Breast epithelium (tissue), 4 donors: ENCODE data around the gene HBB. TPM values are rescaled to one million over a fixed set of nuclear protein-coding genes. Genes with fewer than 3 reads are reported as not detected.

Experiments used
- DNase-seq, 2 donors: peaks; one replicate each; pipeline ENCODE4 v3.0.0-alpha.2; 2019; ENCODE audit warnings: low spot score in 2 of 2
- H3K27ac ChIP-seq, 2 donors: fragments of 200-600 bp; sonication (generic) in 1 of 2; one replicate each; pipeline ENCODE4 v1.5.1; 2016 to 2019; ENCODE audit warnings: mild to moderate bottlenecking in 1 of 2
- H3K27me3 ChIP-seq, 2 donors: fragments of 200-600 bp; sonication (generic) in 1 of 2; one replicate each; pipeline versions ENCODE4 v1.5.1 to v1.6.0; 2017 to 2019; ENCODE audit warnings: control low read depth in 1 of 2, mild to moderate bottlenecking in 1 of 2
- H3K36me3 ChIP-seq: fragments of 200-600 bp; one replicate; pipeline ENCODE4 v1.5.1; 2019
- H3K4me1 ChIP-seq, 2 donors: fragments of 200-600 bp; sonication (generic); one replicate each; pipeline ENCODE4 v1.5.1; 2016 to 2019; ENCODE audit warnings: control low read depth in 1 of 2
- H3K4me3 ChIP-seq, 3 donors: fragments of 200-600 bp; sonication (generic); 1 replicate in 2 of 3; 2 replicates in 1 of 3; pipeline ENCODE4 v1.5.1; 2016 to 2019; ENCODE audit warnings: mild to moderate bottlenecking in 3 of 3, moderate library complexity in 2 of 3
- H3K9me3 ChIP-seq, 2 donors: fragments of 200-600 bp; sonication (generic) in 1 of 2; one replicate each; pipeline ENCODE4 v1.5.1; 2016 to 2019; ENCODE audit warnings: control low read depth in 1 of 2
- POLR2A ChIP-seq: fragments of 450-650 bp; IDR thresholded peaks from one replicate; pipeline ENCODE4 v1.6.1; 2016; ENCODE audit warnings: antibody characterized with exemption, mild to moderate bottlenecking, moderate library complexity
- POLR2AphosphoS5 ChIP-seq, 3 donors: sonication (generic); formaldehyde crosslinking; IDR thresholded peaks; one replicate each; pipeline ENCODE4 v1.6.1; 2017; ENCODE audit warnings: antibody characterized with exemption in 3 of 3
- intact Hi-C: fragments of 100-400 bp; cut with DNase I; formaldehyde crosslinking; loops from one replicate; pipeline ENCODE4 v1.15.1; 2023; ENCODE audit warnings: low total_unique reads
- total RNA-seq, 3 donors: library from RNA; depleted of rRNA; stranded (reverse); fragments of >200 nt; gene quantifications; one replicate each; pipeline ENCODE4 v1.1.0, GENCODE V29; 2016
- TF ChIP-seq, protein P1 (sequence below), 3 donors: fragments of 450-650 bp; IDR thresholded peaks; one replicate each; pipeline ENCODE4 v1.5.1; 2016 to 2017; ENCODE audit warnings: antibody characterized with exemption in 3 of 3, mild to moderate bottlenecking in 3 of 3, moderate library complexity in 3 of 3

Gene HBB
- total RNA-seq, 3 donors from 2014 or later, result 71.8 to 334 (median 143) TPM

DNA sequence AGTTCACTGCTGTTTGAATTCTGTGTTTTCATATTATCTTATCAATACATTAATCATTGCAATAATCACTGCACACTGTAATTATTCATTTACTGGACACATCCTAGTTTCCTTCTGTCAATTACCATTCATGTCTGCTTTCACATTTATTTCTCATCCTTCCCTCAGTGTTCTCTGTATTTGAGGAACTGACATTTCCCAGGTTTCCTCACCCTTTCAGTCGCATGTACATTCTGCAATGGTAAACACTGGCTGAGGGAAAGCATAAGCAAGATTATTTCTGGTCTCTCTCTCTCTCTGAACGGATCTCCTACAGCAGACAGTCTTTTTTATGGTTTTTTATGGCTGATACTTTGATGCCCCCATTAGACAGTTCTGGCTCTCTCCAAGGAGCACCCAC is 11.6 kb upstream of the HBB start:
- Histone ChIP-seq H3K4me3 (no peak overlapping the region), H3K36me3 (no peaks in the 10 kb centered on the region), H3K4me1 (no peaks in the 10 kb centered on the region), H3K9me3 (no peaks in the 10 kb centered on the region), H3K27me3 (no peaks in the 10 kb centered on the region), H3K27ac (no peak overlapping the region)
- TF ChIP-seq, protein P1, sequence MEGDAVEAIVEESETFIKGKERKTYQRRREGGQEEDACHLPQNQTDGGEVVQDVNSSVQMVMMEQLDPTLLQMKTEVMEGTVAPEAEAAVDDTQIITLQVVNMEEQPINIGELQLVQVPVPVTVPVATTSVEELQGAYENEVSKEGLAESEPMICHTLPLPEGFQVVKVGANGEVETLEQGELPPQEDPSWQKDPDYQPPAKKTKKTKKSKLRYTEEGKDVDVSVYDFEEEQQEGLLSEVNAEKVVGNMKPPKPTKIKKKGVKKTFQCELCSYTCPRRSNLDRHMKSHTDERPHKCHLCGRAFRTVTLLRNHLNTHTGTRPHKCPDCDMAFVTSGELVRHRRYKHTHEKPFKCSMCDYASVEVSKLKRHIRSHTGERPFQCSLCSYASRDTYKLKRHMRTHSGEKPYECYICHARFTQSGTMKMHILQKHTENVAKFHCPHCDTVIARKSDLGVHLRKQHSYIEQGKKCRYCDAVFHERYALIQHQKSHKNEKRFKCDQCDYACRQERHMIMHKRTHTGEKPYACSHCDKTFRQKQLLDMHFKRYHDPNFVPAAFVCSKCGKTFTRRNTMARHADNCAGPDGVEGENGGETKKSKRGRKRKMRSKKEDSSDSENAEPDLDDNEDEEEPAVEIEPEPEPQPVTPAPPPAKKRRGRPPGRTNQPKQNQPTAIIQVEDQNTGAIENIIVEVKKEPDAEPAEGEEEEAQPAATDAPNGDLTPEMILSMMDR (IDR thresholded peaks at IDR 0.05), result no peak
- TF ChIP-seq POLR2AphosphoS5 (IDR thresholded peaks at IDR 0.05) (no peak), POLR2A (no peak)
- intact Hi-C loops, result no loop called here
- DNase-seq, result no peak

DNA sequence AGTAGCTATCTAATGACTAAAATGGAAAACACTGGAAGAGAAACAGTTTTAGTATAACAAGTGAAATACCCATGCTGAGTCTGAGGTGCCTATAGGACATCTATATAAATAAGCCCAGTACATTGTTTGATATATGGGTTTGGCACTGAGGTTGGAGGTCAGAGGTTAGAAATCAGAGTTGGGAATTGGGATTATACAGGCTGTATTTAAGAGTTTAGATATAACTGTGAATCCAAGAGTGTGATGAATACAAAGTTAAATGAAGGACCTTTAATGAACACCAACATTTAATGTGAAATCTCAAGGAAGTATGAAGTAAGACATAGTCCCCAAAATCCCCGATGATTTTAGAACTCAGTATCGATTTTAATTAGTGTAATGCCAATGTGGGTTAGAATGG is 10.5 kb upstream of the HBB start:
- intact Hi-C loops, result no loop called here
- Histone ChIP-seq H3K27me3 (no peaks in the 10 kb centered on the region), H3K4me1 (no peaks in the 10 kb centered on the region), H3K27ac (no peak overlapping the region), H3K4me3 (no peak overlapping the region), H3K9me3 (no peaks in the 10 kb centered on the region), H3K36me3 (no peaks in the 10 kb centered on the region)
- no peak for DNase-seq
- TF ChIP-seq POLR2AphosphoS5 (IDR thresholded peaks at IDR 0.05), result no peak
- TF ChIP-seq, protein P1 (IDR thresholded peaks at IDR 0.05), result no peak
- no peak for TF ChIP-seq POLR2A

DNA sequence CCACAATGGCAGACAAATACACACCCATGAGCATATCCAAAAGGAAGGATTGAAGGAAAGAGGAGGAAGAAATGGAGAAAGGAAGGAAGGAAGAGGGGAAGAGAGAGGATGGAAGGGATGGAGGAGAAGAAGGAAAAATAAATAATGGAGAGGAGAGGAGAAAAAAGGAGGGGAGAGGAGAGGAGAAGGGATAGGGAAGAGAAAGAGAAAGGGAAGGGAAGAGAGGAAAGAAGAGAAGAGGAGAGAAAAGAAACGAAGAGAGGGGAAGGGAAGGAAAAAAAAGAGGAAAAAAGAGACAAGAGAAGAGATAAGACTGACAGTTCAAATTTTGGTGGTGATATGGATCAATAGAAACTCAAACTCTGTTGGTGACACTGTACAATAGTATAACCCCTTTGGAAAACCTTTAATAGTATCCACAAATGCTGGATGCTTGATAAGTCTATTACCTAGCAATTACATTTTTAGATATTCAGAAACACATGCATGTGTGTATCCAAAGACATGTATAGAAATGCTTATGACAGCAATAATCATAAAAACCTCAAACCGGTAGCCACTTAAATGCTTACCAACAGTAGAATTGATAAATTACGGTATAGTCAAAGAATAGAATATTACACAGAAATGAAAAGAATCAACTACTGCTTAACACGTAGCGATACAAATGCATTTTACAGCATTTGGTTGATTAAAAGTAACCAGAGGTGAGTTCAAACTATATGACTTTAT is 8.7 kb upstream of the HBB start:
- H3K27ac ChIP-seq, result no peak overlapping the region
- no peaks in the 10 kb centered on the region for H3K27me3 ChIP-seq
- H3K4me3 ChIP-seq, result no peak overlapping the region
- no peaks in the 10 kb centered on the region for H3K9me3 ChIP-seq
- H3K4me1 ChIP-seq, result no peaks in the 10 kb centered on the region
- TF ChIP-seq POLR2A (no peak), POLR2AphosphoS5 (IDR thresholded peaks at IDR 0.05) (no peak)
- TF ChIP-seq, protein P1 (IDR thresholded peaks at IDR 0.05), result no peak
- intact Hi-C loops, result no loop called here
- no peaks in the 10 kb centered on the region for H3K36me3 ChIP-seq
- DNase-seq, result no peak

DNA sequence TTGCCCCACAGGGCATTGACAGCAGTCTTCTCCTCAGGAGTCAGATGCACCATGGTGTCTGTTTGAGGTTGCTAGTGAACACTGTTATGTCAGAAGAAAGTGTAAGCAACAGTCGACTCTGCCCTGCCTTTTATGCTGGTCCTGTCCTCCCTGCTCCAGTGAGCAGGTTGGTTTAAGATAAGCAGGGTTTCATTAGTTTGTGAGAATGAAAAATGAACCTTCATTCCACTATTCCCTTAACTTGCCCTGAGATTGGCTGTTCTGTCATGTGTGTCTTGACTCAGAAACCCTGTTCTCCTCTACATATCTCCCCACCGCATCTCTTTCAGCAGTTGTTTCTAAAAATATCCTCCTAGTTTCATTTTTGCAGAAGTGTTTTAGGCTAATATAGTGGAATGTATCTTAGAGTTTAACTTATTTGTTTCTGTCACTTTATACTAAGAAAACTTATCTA is 7.5 kb upstream of the HBB start, which contains the start of gene HBD:
Gene HBD, minus strand, starts transcription at position 103 of the 454 bp plus-strand sequence. Its CDS starts 50 bp downstream, at position 53.
- no peaks in the 10 kb centered on the region for H3K36me3 ChIP-seq
- no peak for DNase-seq
- no peaks in the 10 kb centered on the region for H3K27me3 ChIP-seq
- no peak within 1 kb of the TSS for H3K27ac ChIP-seq
- no peak within 1 kb of the TSS for H3K4me3 ChIP-seq
- intact Hi-C loops, result no loop called here
- TF ChIP-seq POLR2A (no peak), POLR2AphosphoS5 (IDR thresholded peaks at IDR 0.05) (no peak)
- TF ChIP-seq, protein P1 (IDR thresholded peaks at IDR 0.05), result no peak
- no peaks in the 10 kb centered on the region for H3K9me3 ChIP-seq
- H3K4me1 ChIP-seq, result no peaks in the 10 kb centered on the region

DNA sequence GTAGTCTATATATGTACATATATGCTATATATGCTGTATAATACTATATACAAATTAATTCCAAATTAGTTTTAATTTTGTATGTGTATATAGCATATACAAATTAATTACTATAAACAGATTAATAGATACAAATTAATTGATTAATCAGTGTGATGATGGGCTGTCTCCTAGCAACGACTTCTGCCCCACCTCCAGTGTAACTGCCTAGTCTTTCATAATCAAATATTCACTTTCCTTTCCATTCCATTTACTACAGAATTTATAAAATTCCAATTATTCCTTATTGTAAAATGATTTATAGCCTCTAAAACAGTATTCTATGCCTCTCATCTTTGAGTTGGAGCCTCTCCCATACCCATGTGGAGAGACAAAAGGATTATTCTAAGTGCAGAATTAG is 6.4 kb upstream of the HBB start:
- Histone ChIP-seq H3K27me3 (no peaks in the 10 kb centered on the region), H3K9me3 (no peaks in the 10 kb centered on the region), H3K4me3 (no peak overlapping the region), H3K4me1 (no peaks in the 10 kb centered on the region), H3K27ac (no peak overlapping the region), H3K36me3 (no peaks in the 10 kb centered on the region)
- intact Hi-C loops, result no loop called here
- TF ChIP-seq, protein P1 (IDR thresholded peaks at IDR 0.05), result no peak
- TF ChIP-seq POLR2AphosphoS5 (IDR thresholded peaks at IDR 0.05) (no peak), POLR2A (no peak)
- no peak for DNase-seq
